NCI-H69 (cell line): Measurements from ENCODE around the gene CCNI2.

Experiments used
- DNase-seq: peaks from one replicate; lab custom pipeline; 2025; lab: John Stamatoyannopoulos, UW

CCNI2 gene

DNA sequence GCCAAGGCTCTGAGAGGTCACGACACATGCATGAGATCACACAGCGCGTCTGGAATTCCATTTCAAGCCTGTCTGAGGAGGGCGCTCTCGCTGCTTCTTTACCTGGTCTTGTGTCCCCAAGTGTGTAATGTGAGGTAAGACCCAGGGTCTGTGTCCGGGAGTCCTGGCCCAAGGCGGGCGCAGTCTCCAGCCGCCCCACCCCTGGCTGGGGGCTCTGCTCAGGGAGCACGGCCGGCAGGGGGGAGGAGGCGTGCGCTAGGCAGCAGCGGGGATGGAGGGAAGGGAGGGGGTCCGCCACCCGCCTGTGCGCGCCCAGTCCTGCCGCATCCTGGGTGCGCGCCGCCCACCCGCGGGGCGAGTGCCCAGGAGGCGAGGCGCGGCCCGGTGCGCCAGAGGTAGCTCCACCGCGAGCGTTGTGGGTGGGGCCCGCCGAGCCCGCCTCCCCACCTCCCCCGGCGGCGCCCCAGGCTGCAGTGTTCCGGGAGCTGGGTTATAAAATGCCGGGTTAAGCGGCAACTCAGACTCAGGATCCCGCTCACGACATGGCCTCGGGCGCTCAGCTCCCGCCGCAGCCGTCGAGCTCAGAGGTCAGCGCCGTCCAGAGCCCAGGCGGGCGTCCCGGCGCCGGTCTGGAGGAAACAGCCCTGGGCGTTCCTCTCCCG, at the start of gene CCNI2:
Gene CCNI2 (plus strand): TSS at position 473 of the 662 bp plus-strand sequence. CDS start 70 bp downstream, at position 543.
- DNase-seq = peak; percentile 79

- no peak for DNase-seq
Observed at GRCh38 chr5:132704875-132705274, 42.4 kb upstream of the CCNI2 start.

- no peak for DNase-seq
Observed at GRCh38 chr5:132708645-132709044, 38.6 kb upstream of the CCNI2 start.

GRCh38 chr5:132714456-132715307, 32.5 kb upstream of the CCNI2 start:
- DNase-seq = no peak

- DNase-seq = no peak
Observed at GRCh38 chr5:132718544-132719312, 28.5 kb upstream of the CCNI2 start.

- no peak for DNase-seq
Observed at GRCh38 chr5:132725745-132726144, 21.5 kb upstream of the CCNI2 start.

DNA sequence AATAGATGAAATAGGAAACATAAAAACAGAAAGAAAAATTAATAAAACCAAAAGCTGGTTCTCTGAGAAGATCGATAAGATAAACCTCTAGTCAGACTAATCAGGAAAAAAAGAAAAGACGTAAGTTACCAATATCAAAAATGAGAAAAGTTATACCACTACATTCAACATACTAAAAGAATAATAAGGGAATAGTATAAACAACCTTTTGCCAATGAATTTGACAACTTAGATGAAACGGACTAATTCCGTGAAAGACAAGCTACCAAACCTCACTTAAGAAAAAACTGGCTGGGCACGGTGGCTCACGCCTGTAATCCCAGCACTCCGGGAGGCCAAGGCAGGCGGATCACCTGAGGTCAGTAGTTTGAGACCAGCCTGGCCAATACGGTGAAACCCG, 17.3 kb upstream of the CCNI2 start:
- DNase-seq = no peak

DNA sequence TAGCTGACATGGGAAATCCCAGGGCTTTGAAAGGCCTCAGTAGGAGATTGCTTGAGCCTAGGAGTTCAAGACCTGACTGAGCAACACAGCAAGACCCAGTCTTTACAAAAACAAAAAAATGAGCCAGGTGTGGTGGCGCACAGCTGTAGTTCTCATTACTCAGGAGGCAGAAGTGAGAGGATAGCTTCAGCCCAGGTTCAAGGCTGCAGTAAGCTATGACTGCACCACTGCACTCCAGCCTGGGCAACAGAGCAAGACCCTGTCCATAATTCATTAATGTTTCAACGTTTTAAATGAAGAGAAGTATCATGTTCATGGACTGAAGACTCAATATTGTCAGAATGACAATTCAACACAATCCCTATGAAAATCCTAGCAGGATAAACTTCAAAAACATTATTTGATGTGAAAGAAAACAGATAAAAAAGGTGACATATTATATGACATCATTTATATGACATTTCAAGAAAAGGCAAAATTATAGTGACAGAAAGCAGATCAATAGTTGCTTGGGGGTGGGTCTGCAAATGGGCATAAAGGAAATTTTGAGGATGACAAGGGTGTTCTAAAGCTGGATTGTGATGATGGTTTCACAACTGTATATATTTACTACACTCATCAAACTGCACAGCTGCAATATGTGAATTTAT, 13.6 kb upstream of the CCNI2 start:
- DNase-seq = no peak

- DNase-seq = no peak
Observed at GRCh38 chr5:132734687-132735086, 12.5 kb upstream of the CCNI2 start.

DNA sequence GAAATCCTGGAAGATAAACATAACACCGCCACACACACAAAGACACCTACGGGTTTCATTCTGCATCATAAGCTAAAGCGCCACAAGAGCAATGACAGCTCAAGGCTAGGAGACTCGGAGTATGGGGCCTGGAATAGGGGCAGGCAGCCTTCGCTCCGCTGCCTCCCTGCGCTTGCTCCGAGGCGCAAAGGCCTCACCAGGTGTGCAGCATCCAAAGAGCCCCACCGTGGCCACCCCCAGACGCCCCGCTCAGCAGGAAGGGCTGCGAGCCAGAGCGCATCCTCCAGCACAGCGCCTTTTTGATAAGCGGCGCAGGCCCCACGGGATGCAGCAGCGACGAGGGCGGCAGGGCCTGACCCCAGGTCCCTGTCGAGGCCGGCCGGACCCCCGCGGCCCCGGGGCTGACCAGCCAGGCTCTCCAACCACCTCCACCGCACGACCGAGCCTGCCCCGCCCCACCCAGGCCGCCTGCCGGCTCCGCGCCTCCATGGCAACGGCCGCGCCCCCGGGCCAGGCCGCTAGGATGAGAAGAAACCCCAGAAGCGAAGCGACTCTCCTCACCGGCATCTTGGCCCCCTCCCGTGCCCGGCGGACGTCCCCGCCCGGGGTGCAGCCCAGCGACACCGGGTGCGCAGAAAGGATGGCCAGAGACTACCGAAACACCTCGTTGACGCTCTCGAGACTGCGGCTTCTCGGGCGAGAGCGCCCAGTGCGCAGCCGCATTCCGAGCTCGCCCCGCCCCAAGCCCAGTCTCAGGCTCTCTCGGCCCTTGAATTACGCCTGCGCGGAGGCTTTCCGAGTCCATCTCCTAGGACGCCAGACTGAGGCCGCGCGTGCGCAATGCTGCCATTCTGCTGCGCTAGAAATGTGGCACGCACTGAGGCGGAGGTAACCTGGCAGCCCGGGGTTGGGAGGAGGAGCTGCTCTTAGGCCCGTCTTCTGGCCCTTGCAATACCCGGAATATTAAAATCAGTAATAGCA, 10.1 kb upstream of the CCNI2 start, which contains the start of gene KIF3A:
Gene KIF3A (minus strand): TSS at position 694 of the 981 bp plus-strand sequence. CDS start 127 bp downstream, at position 567.
- peak; percentile 99 for DNase-seq

- no peak for DNase-seq
Observed at GRCh38 chr5:132737982-132738681, 9.1 kb upstream of the CCNI2 start.

- no peak for DNase-seq
Observed at GRCh38 chr5:132739232-132739631, 8.0 kb upstream of the CCNI2 start.

GRCh38 chr5:132742158-132742557, 5.1 kb upstream of the CCNI2 start:
- no peak for DNase-seq

DNA sequence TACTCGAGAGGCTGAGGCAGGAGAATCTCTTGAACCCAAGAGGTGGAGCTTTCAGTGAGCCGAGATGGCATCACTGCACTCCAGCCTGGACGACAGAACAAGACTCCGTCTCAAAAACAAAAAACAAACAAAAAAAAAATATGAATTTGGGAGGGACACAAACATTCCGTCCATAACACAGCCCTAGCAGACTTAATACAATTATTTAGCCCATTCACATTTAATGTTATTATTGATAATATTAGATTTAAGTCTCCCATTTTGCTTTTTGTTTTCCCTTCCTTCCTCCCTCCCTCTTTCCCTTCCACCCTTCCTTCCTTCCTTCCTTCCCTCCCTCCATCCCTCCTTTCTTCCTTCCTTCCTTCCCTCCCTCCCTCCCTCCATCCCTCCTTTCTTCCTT, 4.6 kb upstream of the CCNI2 start:
- DNase-seq = no peak

DNA sequence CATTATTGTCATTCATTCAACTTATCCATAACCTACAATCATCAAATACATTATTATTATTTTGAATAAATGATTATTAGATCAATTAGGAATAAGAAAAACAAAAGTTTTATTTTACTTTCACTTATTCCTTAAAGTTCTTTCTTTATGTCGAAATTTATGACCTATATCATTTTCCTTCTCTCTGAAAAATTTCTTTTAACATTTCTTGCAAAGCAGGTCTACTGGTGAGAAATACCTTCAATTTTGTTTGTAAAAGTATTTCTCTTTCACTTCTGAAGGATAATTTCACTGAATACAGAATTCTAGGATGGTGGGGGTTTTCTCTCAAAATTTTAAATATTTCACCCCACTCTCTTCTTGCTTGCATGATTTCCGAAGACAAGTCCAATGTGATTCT, 2.6 kb upstream of the CCNI2 start:
- no peak for DNase-seq

DNA sequence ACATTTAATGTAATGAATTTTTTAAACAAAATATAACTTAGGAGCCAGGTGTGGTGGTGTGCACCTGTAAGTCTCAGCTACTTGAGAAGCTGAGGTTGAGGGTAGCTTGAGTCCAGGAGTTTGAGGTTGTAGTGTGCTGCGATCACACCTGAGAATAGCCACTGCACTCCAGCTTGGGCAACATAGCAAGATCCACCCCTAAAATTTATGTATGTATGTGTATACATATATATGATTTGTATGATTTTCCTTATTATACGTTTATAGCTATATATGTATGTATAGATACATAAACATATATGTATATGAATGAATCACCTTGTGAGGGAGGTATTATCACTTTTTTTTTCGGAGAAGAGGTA, 653 bp upstream of the CCNI2 start:
- no peak for DNase-seq

- no peak for DNase-seq
Observed at GRCh38 chr5:132747616-132748440, 602 bp downstream of the CCNI2 start.

DNA sequence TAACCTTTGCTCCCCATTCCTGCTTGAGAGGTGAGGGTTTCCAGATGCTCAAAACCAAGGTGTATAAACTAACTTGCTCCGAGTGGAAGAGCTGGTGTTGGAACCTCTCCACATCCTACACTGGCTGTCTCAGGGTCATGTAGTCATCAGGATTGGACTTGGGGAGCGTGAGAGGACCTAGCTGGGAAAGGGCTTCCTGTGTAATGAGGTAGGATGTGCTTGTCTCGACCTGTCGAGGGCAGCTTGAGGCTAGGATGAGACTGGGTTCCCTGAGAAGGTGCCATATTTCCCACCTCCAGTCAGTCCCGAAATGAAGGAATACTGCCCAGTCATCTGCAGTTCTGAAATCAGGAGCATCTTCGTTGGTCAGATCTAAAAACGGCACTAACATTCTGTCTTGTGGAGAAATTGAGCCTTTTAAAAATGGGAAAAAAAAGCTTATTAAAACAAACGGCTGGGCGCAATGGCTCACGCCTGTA, 1.3 kb downstream of the CCNI2 start:
- no peak for DNase-seq

- no peak for DNase-seq
Observed at GRCh38 chr5:132749506-132749905, 2.3 kb downstream of the CCNI2 start.
